Tibial artery (tissue), 4 donors: ENCODE data around the gene FAM43A.

Experiments
- DNase-seq, 2 donors: peaks; one replicate each; pipeline ENCODE4 v3.0.0-alpha.2; 2019
- H3K27ac ChIP-seq, 2 donors: fragments of 200-600 bp; sonication (generic) in 1 of 2; 1 replicate in 1 of 2; 2 replicates in 1 of 2; pipeline ENCODE4 v1.5.1; 2018 to 2019; ENCODE audit warnings: mild to moderate bottlenecking in 1 of 2
- H3K27me3 ChIP-seq, 2 donors: fragments of 200-600 bp; sonication (generic) in 1 of 2; one replicate each; pipeline versions ENCODE4 v1.5.1 to v1.6.0; 2016 to 2019
- H3K36me3 ChIP-seq, 3 donors: fragments of 200-600 bp; sonication (generic) in 2 of 3; one replicate each; pipeline ENCODE4 v1.5.1; 2016 to 2019; ENCODE audit warnings: mild to moderate bottlenecking in 2 of 3
- H3K4me1 ChIP-seq, 4 donors: fragments of 200-600 bp; sonication (generic) in 2 of 4; 1 replicate in 3 of 4; 2 replicates in 1 of 4; pipeline ENCODE4 v1.5.1; 2016 to 2019
- H3K4me3 ChIP-seq, 2 donors: fragments of 200-600 bp; sonication (generic) in 1 of 2; 1 replicate in 1 of 2; 2 replicates in 1 of 2; pipeline ENCODE4 v1.5.1; 2018 to 2019; ENCODE audit warnings: mild to moderate bottlenecking in 2 of 2
- H3K9me3 ChIP-seq, 3 donors: fragments of 200-600 bp; sonication (generic) in 1 of 3; one replicate each; pipeline ENCODE4 v1.5.1; 2016 to 2019
- intact Hi-C: fragments of 100-400 bp; cut with DNase I; formaldehyde crosslinking; loops from one replicate; pipeline ENCODE4 v1.15.0; 2023; ENCODE audit warnings: low total_unique reads
- TF ChIP-seq, protein P1 (sequence below), 2 experiments: fragments of 200-600 bp in 1 of 2; fragments of 450-650 bp in 1 of 2; IDR thresholded peaks; one replicate each; pipeline ENCODE4 v1.5.1; 2017 to 2019; ENCODE audit warnings: antibody characterized with exemption in 2 of 2, mild to moderate bottlenecking in 1 of 2, moderate library complexity in 1 of 2

The FAM43A gene

DNA sequence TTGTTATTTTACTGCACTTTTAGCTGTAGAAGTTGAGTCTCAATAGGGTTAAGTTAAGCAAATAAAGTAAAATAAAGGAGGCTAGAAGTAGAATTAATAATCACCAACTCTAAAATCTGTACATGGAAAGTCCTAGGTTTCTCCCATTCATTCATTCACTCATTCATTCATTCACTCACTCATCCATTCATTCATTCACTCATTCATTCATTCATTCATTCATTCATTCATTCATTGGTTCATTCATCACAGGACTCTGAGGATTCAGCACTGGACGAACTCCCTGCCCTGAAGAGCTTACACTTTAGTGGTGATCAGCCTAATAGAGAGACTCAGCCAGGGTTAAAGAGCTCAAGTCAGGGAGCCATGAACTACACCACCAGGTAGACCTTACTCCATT is 9.2 kb upstream of the FAM43A start:
- H3K4me3 ChIP-seq: no peak overlapping the region
- DNase-seq: no peak
- TF ChIP-seq, protein P1, sequence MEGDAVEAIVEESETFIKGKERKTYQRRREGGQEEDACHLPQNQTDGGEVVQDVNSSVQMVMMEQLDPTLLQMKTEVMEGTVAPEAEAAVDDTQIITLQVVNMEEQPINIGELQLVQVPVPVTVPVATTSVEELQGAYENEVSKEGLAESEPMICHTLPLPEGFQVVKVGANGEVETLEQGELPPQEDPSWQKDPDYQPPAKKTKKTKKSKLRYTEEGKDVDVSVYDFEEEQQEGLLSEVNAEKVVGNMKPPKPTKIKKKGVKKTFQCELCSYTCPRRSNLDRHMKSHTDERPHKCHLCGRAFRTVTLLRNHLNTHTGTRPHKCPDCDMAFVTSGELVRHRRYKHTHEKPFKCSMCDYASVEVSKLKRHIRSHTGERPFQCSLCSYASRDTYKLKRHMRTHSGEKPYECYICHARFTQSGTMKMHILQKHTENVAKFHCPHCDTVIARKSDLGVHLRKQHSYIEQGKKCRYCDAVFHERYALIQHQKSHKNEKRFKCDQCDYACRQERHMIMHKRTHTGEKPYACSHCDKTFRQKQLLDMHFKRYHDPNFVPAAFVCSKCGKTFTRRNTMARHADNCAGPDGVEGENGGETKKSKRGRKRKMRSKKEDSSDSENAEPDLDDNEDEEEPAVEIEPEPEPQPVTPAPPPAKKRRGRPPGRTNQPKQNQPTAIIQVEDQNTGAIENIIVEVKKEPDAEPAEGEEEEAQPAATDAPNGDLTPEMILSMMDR (IDR thresholded peaks at IDR 0.05): no peak
- intact Hi-C loops: no loop called here
- H3K36me3 ChIP-seq: no peaks in the 10 kb centered on the region
- peaks cover 0 to 8% (median under 1%) of the 10 kb centered on the region in 4 donors for H3K4me1 ChIP-seq
- no peak overlapping the region for H3K27ac ChIP-seq
- H3K9me3 ChIP-seq: no peaks in the 10 kb centered on the region
- peaks cover 0 to 9% of the 10 kb centered on the region in 2 donors for H3K27me3 ChIP-seq

DNA sequence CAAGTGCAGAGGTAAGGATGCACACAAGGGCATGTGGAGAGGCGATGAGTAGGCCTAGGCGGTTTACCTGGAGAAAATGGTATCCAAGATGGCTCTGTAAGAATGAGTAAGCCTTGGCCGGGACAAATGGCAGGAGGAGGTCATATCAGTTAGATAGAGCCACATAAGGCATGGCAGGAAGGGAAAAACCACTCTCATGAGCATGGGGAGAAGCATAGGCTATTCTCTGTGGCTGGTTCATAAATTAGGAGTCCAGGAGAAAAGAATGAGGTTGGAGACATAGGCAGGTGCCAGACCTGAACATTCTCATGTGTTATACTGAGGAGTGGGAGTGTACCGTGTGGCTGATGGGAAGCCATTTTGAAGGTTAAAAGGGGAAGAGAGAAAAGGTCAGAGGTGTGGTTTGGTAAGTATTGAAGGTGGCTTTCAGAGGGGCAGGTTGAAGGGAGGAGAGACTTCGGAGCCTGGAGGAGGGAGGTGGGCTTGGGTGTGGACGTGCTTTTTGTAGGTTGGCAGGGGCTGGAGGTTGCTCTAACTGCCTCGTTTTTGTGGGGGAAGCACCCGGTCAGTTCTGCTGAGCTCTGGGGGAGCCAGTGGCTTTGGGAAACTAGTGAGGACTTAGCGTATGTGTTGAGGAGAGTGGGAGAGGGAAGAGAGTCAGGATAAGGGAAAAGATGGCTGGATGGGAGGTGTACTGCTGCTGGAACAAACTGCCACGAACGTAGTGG is 4.6 kb upstream of the FAM43A start:
- Histone ChIP-seq H3K4me1 (peaks cover 0 to 14% (median 10%) of the 10 kb centered on the region in 4 donors), H3K4me3 (no peak overlapping the region), H3K36me3 (no peaks in the 10 kb centered on the region), H3K9me3 (no peaks in the 10 kb centered on the region), H3K27ac (no peak overlapping the region), H3K27me3 (peaks cover 0 to 3% of the 10 kb centered on the region in 2 donors)
- DNase-seq: no peak
- intact Hi-C loops: loop anchor here (5.0 kb wide), 3 partner anchors 421 to 761 kb away; partner anchors contain the start of gene ACAP2
- TF ChIP-seq, protein P1 (IDR thresholded peaks at IDR 0.05): no peak

DNA sequence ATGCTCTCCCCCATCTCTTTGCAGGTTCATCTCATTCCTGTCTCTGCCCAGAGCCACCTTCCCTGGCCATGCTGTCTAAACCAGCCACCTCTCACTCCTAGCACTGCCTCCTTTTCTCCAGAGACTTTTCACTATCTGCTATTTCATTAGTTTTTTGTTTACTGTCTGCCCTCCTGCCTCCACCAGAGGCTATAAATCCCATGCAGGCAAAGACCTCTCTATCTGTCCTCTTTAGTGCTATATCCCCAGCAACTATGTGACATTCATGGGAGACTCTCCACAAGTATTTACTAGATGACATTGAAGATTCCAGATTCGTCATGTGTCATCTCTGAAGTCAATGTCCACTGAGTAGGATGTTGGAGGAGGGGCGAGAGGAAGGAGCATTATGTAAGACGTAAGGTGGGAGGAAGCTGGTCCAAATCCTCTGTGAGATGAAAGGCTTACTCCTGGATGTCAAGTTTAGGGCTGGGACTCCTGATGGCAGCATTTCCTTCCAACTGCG is 3.4 kb upstream of the FAM43A start:
- Histone ChIP-seq H3K9me3 (no peaks in the 10 kb centered on the region), H3K27ac (no peak overlapping the region), H3K4me3 (no peak overlapping the region), H3K4me1 (peaks cover 0 to 26% (median 22%) of the 10 kb centered on the region in 4 donors), H3K36me3 (no peaks in the 10 kb centered on the region), H3K27me3 (peaks cover 0 to 9% of the 10 kb centered on the region in 2 donors)
- TF ChIP-seq, protein P1 (IDR thresholded peaks at IDR 0.05): no peak
- intact Hi-C loops: loop anchor here (5.0 kb wide), 3 partner anchors 420 to 760 kb away; partner anchors contain the start of gene ACAP2
- no peak for DNase-seq

DNA sequence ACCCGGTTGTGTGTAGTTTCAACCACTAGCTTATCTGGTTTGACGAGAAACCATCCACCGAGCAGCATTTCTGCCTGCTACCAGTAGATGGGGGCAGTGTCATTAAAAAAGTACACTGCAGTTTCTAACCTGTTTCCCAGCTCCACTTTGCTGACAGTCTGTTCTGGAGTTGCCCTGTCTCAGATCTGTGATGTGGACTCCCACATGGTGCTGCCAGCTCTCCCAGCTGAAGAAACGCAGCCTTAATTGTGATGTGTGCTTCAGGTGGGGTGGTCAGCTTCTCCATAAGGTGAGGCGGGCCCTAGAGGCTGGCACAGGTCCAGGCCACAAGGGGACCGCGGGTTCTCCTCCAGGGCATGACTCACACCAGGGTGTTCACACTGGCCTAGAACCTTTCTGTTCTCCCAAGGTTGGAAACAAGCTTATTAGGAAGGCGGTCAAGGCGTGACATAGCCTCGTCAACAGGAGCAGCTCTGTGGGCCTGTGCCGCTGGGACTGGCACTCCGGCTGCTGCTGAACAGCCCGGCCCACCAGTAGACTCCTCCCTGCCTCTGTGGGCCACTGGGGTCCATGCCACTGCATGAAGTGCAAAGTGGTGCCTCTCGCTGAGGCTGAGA is 2.9 kb upstream of the FAM43A start:
- Histone ChIP-seq H3K27ac (peak overlapping the region in 1 of 2 donors; percentile 10), H3K27me3 (peaks cover 0 to 14% of the 10 kb centered on the region in 2 donors), H3K4me3 (no peak overlapping the region), H3K36me3 (no peaks in the 10 kb centered on the region), H3K9me3 (no peaks in the 10 kb centered on the region), H3K4me1 (peaks cover 0 to 31% (median 27%) of the 10 kb centered on the region in 4 donors)
- intact Hi-C loops: loop anchor here (5.0 kb wide), 3 partner anchors 419 to 759 kb away; partner anchors contain the start of gene ACAP2
- TF ChIP-seq, protein P1 (IDR thresholded peaks at IDR 0.05): peak; percentile 72 to 84
- peak; percentile 67 to 83 for DNase-seq

DNA sequence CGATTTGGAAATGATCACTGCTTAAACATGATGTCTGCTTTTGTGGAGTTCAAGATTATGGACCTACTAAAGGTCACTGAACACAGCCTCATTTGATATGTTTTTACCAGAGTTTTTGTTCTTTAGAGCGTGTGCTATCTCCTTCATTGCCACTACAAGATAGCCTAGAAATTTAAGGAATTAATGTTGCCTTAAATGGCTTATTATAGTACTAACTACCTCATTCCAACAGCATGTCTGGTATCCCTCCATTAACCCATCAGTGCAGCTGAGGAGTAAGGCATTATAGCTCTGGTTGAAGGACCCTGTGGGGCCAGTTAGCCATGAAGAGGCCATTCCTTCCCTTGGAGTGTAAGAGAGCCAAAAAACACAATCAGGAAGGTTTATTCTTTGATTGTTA is 2.3 kb upstream of the FAM43A start:
- Histone ChIP-seq H3K27me3 (peaks cover 0 to 18% of the 10 kb centered on the region in 2 donors), H3K4me1 (peaks cover 0 to 37% (median 31%) of the 10 kb centered on the region in 4 donors), H3K9me3 (no peaks in the 10 kb centered on the region), H3K4me3 (no peak overlapping the region), H3K36me3 (no peaks in the 10 kb centered on the region), H3K27ac (no peak overlapping the region)
- TF ChIP-seq, protein P1 (IDR thresholded peaks at IDR 0.05): no peak
- intact Hi-C loops: loop anchor here (5.0 kb wide), 3 partner anchors 419 to 759 kb away; partner anchors contain the start of gene ACAP2
- DNase-seq: no peak
